Esophagus muscularis mucosa (tissue), 4 donors: ENCODE results near the gene C17orf78. TPM values are rescaled to one million over a fixed set of nuclear protein-coding genes. Genes with fewer than 3 reads are reported as not detected.

Experiments used
- DNase-seq: peaks from one replicate; pipeline ENCODE4 v3.0.0-alpha.2; 2017; ENCODE audit errors: extremely low spot score
- H3K27ac ChIP-seq, 4 donors: fragments of 200-600 bp; sonication (generic); replicated peaks in 1 of 4; 1 replicate in 3 of 4; 2 replicates in 1 of 4; pipeline ENCODE4 v1.5.1; 2016 to 2019; ENCODE audit warnings: mild to moderate bottlenecking in 1 of 4
- H3K27me3 ChIP-seq, 4 donors: fragments of 200-600 bp; sonication (generic); one replicate each; pipeline versions ENCODE4 v1.5.1 to v1.6.0; 2016 to 2019
- H3K36me3 ChIP-seq, 4 donors: fragments of 200-600 bp; sonication (generic); one replicate each; pipeline ENCODE4 v1.5.1; 2016 to 2019
- H3K4me1 ChIP-seq, 4 donors: fragments of 200-600 bp; sonication (generic); one replicate each; pipeline ENCODE4 v1.5.1; 2016 to 2019
- H3K4me3 ChIP-seq, 4 donors: fragments of 200-600 bp; sonication (generic); 1 replicate in 2 of 4; 2 replicates in 2 of 4; pipeline ENCODE4 v1.5.1; 2016 to 2019; ENCODE audit warnings: mild to moderate bottlenecking in 4 of 4, moderate library complexity in 1 of 4
- H3K9me3 ChIP-seq, 4 donors: fragments of 200-600 bp; sonication (generic); 1 replicate in 3 of 4; 2 replicates in 1 of 4; pipeline ENCODE4 v1.5.1; 2016 to 2019
- EP300 ChIP-seq: sonication (generic); formaldehyde crosslinking; IDR thresholded peaks from one replicate; pipeline ENCODE4 v1.6.1; 2017; ENCODE audit warnings: antibody characterized with exemption
- POLR2A ChIP-seq: fragments of 450-650 bp; IDR thresholded peaks from one replicate; pipeline ENCODE4 v1.6.1; 2017; ENCODE audit warnings: antibody characterized with exemption, moderate library complexity, mild to moderate bottlenecking, low read depth
- POLR2AphosphoS5 ChIP-seq, 2 donors: sonication (generic); formaldehyde crosslinking; IDR thresholded peaks; one replicate each; pipeline ENCODE4 v1.6.1; 2017; ENCODE audit warnings: antibody characterized with exemption in 2 of 2
- WGBS: methylation state at CpG from one replicate; pipeline ENCODE4 v1.1.5; 2018; 5-methylcytosine and 5-hydroxymethylcytosine counted together
- intact Hi-C: fragments of 100-400 bp; cut with DNase I; formaldehyde crosslinking; loops from one replicate; pipeline ENCODE4 v1.15.1; 2023
- total RNA-seq, 4 donors: library from RNA; depleted of rRNA; stranded (reverse); fragments of >200 nt; gene quantifications; one replicate each; pipeline versions ENCODE4 v1.1.0 to v1.2.1, GENCODE V29; 2016
- TF ChIP-seq, protein P1 (sequence below), 3 experiments: fragments of 200-600 bp in 2 of 3; fragments of 450-650 bp in 1 of 3; sonication (generic) in 2 of 3; IDR thresholded peaks; one replicate each; pipeline ENCODE4 v1.5.1; 2017 to 2019; ENCODE audit warnings: antibody characterized with exemption in 3 of 3, mild to moderate bottlenecking in 2 of 3, moderate library complexity in 1 of 3

Gene C17orf78
- total RNA-seq, 4 donors from 2014 or later: not detected

- Histone ChIP-seq H3K9me3 (no peaks in the 10 kb centered on the region), H3K4me1 (no peaks in the 10 kb centered on the region), H3K4me3 (no peak overlapping the region), H3K36me3 (peaks cover 0 to 3% (median 0%) of the 10 kb centered on the region in 4 donors), H3K27ac (no peak overlapping the region), H3K27me3 (no peaks in the 10 kb centered on the region)
- intact Hi-C loops: no loop called here
- no peak for DNase-seq
- no peak for TF ChIP-seq POLR2AphosphoS5 (IDR thresholded peaks at IDR 0.05)
- no peak for TF ChIP-seq EP300
- TF ChIP-seq, protein P1, sequence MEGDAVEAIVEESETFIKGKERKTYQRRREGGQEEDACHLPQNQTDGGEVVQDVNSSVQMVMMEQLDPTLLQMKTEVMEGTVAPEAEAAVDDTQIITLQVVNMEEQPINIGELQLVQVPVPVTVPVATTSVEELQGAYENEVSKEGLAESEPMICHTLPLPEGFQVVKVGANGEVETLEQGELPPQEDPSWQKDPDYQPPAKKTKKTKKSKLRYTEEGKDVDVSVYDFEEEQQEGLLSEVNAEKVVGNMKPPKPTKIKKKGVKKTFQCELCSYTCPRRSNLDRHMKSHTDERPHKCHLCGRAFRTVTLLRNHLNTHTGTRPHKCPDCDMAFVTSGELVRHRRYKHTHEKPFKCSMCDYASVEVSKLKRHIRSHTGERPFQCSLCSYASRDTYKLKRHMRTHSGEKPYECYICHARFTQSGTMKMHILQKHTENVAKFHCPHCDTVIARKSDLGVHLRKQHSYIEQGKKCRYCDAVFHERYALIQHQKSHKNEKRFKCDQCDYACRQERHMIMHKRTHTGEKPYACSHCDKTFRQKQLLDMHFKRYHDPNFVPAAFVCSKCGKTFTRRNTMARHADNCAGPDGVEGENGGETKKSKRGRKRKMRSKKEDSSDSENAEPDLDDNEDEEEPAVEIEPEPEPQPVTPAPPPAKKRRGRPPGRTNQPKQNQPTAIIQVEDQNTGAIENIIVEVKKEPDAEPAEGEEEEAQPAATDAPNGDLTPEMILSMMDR (IDR thresholded peaks at IDR 0.05): no peak
- TF ChIP-seq POLR2A: no peak
These were observed 9.7 kb downstream of the C17orf78 start for GRCh38 chr17:37385474-37385990.

- TF ChIP-seq, protein P1 (IDR thresholded peaks at IDR 0.05): no peak
- TF ChIP-seq POLR2A: no peak
- no peak for TF ChIP-seq POLR2AphosphoS5 (IDR thresholded peaks at IDR 0.05)
- no peak for TF ChIP-seq EP300
- Histone ChIP-seq H3K4me1 (peaks cover 0 to 1% (median 0%) of the 10 kb centered on the region in 4 donors), H3K27me3 (no peaks in the 10 kb centered on the region), H3K27ac (no peak overlapping the region), H3K36me3 (peaks cover 0 to 3% (median 0%) of the 10 kb centered on the region in 4 donors), H3K4me3 (no peak overlapping the region), H3K9me3 (no peaks in the 10 kb centered on the region)
- intact Hi-C loops: no loop called here
- 96% methylated on average over 5 of the region's 5 CpGs for WGBS
- DNase-seq: no peak
These were observed 10.7 kb downstream of the C17orf78 start for GRCh38 chr17:37386462-37386861.

- 81% methylated on average over 3 of the region's 3 CpGs for WGBS
- Histone ChIP-seq H3K4me1 (peaks cover 0 to 8% (median 0%) of the 10 kb centered on the region in 4 donors), H3K27me3 (no peaks in the 10 kb centered on the region), H3K9me3 (no peaks in the 10 kb centered on the region), H3K36me3 (peaks cover 0 to 3% (median 0%) of the 10 kb centered on the region in 4 donors), H3K27ac (no peak overlapping the region), H3K4me3 (no peak overlapping the region)
- intact Hi-C loops: no loop called here
- DNase-seq: no peak
- TF ChIP-seq POLR2A (no peak), EP300 (no peak), POLR2AphosphoS5 (IDR thresholded peaks at IDR 0.05) (no peak)
- TF ChIP-seq, protein P1 (IDR thresholded peaks at IDR 0.05): no peak
These were observed 12.5 kb downstream of the C17orf78 start for GRCh38 chr17:37388266-37388665.

- H3K4me3 ChIP-seq: no peak overlapping the region
- H3K9me3 ChIP-seq: no peaks in the 10 kb centered on the region
- H3K4me1 ChIP-seq: peaks cover 0 to 8% (median 0%) of the 10 kb centered on the region in 4 donors
- intact Hi-C loops: no loop called here
- no peaks in the 10 kb centered on the region for H3K27me3 ChIP-seq
- no peak overlapping the region for H3K27ac ChIP-seq
- WGBS: 91% methylated on average over 4 of the region's 4 CpGs
- peaks cover 0 to 3% (median 0%) of the 10 kb centered on the region in 4 donors for H3K36me3 ChIP-seq
- DNase-seq: no peak
- no peak for TF ChIP-seq EP300
These were observed 13.4 kb downstream of the C17orf78 start for GRCh38 chr17:37389160-37389559.

DNA sequence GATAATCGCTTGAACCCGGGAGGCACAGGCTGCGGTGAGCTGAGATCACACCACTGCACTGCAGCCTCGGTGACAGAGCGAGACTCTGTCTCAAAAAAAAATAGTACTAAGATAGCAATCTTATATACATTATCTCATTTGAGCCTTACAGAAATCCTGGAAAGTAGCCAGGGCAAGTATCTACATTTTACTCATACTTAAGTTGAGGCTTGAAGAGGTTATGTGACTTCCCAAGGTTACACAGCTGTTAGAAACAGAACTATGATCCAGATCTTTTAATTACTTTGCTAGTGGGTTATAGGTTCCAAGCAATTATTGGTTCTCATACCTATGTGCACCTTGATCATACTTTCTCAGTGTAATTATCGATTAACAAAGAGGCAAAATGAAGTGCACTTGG, 15.4 kb downstream of the C17orf78 start:
- H3K27me3 ChIP-seq: no peaks in the 10 kb centered on the region
- peaks cover 0 to 3% (median 0%) of the 10 kb centered on the region in 4 donors for H3K36me3 ChIP-seq
- TF ChIP-seq, protein P1 (IDR thresholded peaks at IDR 0.05): no peak
- TF ChIP-seq POLR2AphosphoS5 (IDR thresholded peaks at IDR 0.05) (no peak), EP300 (no peak), POLR2A (no peak)
- H3K4me3 ChIP-seq: no peak overlapping the region
- no peaks in the 10 kb centered on the region for H3K9me3 ChIP-seq
- intact Hi-C loops: no loop called here
- H3K27ac ChIP-seq: no peak overlapping the region
- 80% methylated on average over 6 of the region's 6 CpGs for WGBS
- H3K4me1 ChIP-seq: peaks cover 0 to 8% (median 0%) of the 10 kb centered on the region in 4 donors
- DNase-seq: no peak
